Measurements from ENCODE around the gene MVB12B. TPM values are rescaled to one million over a fixed set of nuclear protein-coding genes. Genes with fewer than 3 reads are reported as not detected.

MVB12B gene
- total RNA-seq, 2 donors from 2014 or later: 5.9 to 8.7 TPM

DNA sequence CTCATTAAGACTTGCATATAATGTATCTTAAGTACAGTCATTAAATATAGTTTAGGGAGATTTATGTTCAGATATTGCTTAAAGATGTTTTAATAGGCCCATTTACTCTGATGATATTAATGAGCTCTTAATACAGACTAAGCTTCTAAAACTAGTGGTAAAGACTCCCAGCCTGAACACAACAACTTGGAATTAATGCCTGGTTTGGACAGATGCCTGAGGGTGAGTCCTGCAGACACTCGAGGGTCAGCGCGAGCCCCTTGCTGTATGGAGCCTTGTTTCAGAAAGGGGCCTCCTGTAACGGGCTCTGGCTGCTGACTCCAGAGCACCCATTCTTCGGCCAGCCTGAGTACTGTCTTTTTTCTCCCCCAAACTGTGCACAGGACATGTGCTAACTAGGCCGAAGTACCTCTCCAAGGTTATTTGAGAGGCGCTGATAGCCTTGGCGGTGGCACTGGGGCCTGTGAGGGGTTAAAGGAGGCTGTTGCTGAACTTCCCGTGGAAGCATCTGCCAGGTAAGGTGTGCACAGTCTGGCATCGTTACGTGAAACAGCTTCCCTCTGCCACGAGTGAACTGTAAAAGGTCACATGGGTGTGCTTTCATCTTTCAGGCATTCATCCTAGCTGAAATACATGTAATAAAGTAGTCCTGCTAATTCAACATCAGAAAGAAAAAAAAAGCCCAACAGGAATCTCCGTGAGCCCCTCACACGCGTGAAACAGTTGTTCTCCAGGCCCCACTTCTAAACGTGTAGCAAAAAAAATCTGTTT, 113.4 kb downstream of the MVB12B start:
- Histone ChIP-seq H3K4me3 (no peak overlapping the region), H3K27me3 (no peaks in the 10 kb centered on the region), H3K36me3 (no peaks in the 10 kb centered on the region), H3K4me1 (no peaks in the 10 kb centered on the region), H3K27ac (no peak overlapping the region), H3K9me3 (no peaks in the 10 kb centered on the region)
- TF ChIP-seq, protein P1, sequence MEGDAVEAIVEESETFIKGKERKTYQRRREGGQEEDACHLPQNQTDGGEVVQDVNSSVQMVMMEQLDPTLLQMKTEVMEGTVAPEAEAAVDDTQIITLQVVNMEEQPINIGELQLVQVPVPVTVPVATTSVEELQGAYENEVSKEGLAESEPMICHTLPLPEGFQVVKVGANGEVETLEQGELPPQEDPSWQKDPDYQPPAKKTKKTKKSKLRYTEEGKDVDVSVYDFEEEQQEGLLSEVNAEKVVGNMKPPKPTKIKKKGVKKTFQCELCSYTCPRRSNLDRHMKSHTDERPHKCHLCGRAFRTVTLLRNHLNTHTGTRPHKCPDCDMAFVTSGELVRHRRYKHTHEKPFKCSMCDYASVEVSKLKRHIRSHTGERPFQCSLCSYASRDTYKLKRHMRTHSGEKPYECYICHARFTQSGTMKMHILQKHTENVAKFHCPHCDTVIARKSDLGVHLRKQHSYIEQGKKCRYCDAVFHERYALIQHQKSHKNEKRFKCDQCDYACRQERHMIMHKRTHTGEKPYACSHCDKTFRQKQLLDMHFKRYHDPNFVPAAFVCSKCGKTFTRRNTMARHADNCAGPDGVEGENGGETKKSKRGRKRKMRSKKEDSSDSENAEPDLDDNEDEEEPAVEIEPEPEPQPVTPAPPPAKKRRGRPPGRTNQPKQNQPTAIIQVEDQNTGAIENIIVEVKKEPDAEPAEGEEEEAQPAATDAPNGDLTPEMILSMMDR (IDR thresholded peaks at IDR 0.05): no peak
- no peak for DNase-seq (ENCODE audit: low spot score)

DNA sequence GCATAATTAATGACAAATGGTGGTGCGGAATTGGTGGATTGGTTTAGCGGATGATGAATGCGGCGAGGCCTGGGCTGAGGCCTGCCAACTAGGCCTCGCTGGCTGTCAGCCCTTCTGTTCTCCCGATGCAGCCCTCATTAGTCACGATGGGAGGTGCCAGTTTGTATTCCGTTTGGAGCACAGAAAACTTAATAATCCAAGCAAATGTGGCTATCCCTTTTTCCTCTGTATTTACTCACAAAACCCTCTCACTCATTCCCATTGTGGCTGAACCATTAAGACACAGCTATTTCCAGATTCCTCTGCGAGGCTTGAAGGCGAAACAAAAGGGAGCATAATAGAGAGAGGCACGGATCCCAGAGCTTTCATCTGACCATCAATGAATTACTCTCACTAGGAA, 114.3 kb downstream of the MVB12B start:
- Histone ChIP-seq H3K36me3 (no peaks in the 10 kb centered on the region), H3K9me3 (no peaks in the 10 kb centered on the region), H3K27ac (no peak overlapping the region), H3K4me1 (no peaks in the 10 kb centered on the region), H3K27me3 (no peaks in the 10 kb centered on the region), H3K4me3 (no peak overlapping the region)
- DNase-seq (ENCODE audit: low spot score): no peak
- TF ChIP-seq, protein P1 (IDR thresholded peaks at IDR 0.05): no peak

DNA sequence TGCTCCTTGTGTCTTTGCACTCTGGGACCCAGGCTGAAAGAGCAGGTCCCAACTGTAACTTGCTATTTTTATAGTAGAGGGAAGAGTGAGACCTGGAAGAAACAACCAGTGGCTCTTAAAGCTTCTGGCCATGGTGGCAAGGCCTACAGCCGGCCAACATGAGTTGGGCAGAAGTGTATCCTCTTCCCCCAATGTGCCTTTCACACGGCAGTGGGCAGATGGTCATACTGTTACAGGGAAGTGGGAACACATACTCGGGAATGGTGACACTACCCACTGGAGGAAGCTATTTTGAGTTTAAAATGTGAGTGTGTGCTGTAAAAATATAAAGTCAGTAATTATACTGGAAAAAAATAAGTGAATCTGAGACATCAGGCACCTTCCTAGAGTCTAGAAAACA, 116.0 kb downstream of the MVB12B start:
- Histone ChIP-seq H3K4me1 (no peaks in the 10 kb centered on the region), H3K4me3 (no peak overlapping the region), H3K27ac (no peak overlapping the region), H3K9me3 (no peaks in the 10 kb centered on the region), H3K27me3 (no peaks in the 10 kb centered on the region), H3K36me3 (no peaks in the 10 kb centered on the region)
- no peak for DNase-seq (ENCODE audit: low spot score)
- TF ChIP-seq, protein P1 (IDR thresholded peaks at IDR 0.05): no peak

DNA sequence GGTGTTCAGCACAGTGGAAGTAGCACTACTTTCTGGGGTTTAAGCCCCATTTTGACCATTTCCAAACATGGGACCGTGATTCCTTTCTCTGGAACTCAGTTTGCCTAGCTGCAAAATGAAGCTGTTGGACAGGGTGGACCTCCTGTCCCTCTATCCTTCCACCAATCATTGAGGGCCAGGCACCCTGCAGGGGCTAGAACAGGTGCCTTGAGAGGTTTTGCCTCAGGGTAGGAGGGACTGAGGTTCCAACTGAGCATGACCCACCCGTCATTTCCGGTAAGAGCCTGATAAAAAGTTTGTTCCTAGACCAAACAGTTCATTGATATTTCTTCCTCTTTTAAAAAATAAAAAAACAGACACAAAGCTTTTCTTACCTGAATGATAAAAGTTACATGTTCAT, 116.5 kb downstream of the MVB12B start:
- H3K36me3 ChIP-seq: no peaks in the 10 kb centered on the region
- H3K27ac ChIP-seq: no peak overlapping the region
- DNase-seq (ENCODE audit: low spot score): no peak
- no peaks in the 10 kb centered on the region for H3K9me3 ChIP-seq
- no peaks in the 10 kb centered on the region for H3K27me3 ChIP-seq
- no peak overlapping the region for H3K4me3 ChIP-seq
- TF ChIP-seq, protein P1 (IDR thresholded peaks at IDR 0.05): no peak
- H3K4me1 ChIP-seq: no peaks in the 10 kb centered on the region

DNA sequence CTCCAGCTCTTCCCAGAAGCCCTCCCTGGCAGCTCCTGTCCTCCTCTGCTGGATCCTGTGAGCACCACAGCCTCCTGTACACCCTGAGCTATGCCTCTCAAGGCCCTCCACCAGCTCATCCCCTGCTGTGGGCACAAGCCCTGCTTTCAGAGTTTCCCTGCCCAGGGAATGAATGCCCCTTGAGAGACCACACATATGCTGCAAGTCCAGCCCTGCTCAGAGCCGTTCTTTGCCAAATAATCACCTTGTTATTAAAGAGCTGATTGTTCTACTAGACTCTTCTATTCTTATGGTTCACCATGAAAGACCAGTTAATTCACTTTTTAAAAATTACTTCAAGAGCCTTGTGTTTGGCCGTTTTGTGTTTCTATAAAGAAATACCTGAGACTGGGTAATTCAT, 121.5 kb downstream of the MVB12B start:
- Histone ChIP-seq H3K9me3 (no peaks in the 10 kb centered on the region), H3K4me1 (no peaks in the 10 kb centered on the region), H3K27ac (no peak overlapping the region), H3K4me3 (no peak overlapping the region), H3K36me3 (no peaks in the 10 kb centered on the region), H3K27me3 (no peaks in the 10 kb centered on the region)
- TF ChIP-seq, protein P1 (IDR thresholded peaks at IDR 0.05): no peak
- DNase-seq (ENCODE audit: low spot score): no peak
